ENCODE results near the gene GGA2.

GRCh38 chr16:23504076-23504452 is 6.2 kb downstream of the GGA2 start:
- TF ChIP-seq POLR2A (IDR thresholded peaks at IDR 0.05; ENCODE audit: extremely low read depth, insufficient read length) (no peak), CTCF (IDR thresholded peaks at IDR 0.05; ENCODE audit: low read depth, low read length) (no peak), MYC (IDR thresholded peaks at IDR 0.05; ENCODE audit: low read depth, low read length) (no peak), MAX (IDR thresholded peaks at IDR 0.05; ENCODE audit: low read depth, low read length) (no peak)

All from NB4 (cell line).